Nephron progenitor cell (in vitro differentiated cells): Measurements from ENCODE around the gene RNU5B-1.

Source experiments
- DNase-seq: peaks from one replicate; pipeline ENCODE4 v3.0.0; 2021
- H3K27ac Mint-ChIP-seq: 2 replicates; pipeline ENCODE4 v1.8.0; 2021; ENCODE audit warnings: mild to moderate bottlenecking, moderate library complexity, mixed read lengths
- H3K27me3 Mint-ChIP-seq: 2 replicates; pipeline ENCODE4 v1.8.0; 2021; ENCODE audit warnings: mild to moderate bottlenecking, low read depth, mixed read lengths; ENCODE audit not compliant: poor library complexity
- H3K36me3 Mint-ChIP-seq: 2 replicates; pipeline ENCODE4 v1.8.0; 2021; ENCODE audit warnings: low read depth, mixed read lengths
- H3K4me1 Mint-ChIP-seq: 2 replicates; pipeline ENCODE4 v1.8.0; 2021; ENCODE audit warnings: mixed read lengths
- H3K4me3 Mint-ChIP-seq: 2 replicates; pipeline ENCODE4 v1.8.0; 2021; ENCODE audit warnings: mild to moderate bottlenecking, moderate library complexity, mixed read lengths
- H3K9me3 Mint-ChIP-seq: 2 replicates; pipeline ENCODE4 v1.8.0; 2021; ENCODE audit warnings: mild to moderate bottlenecking, moderate library complexity, mixed read lengths
- CTCF ChIP-seq: fragments of 200-600 bp; sonication (generic); IDR thresholded peaks from 2 replicates; pipeline ENCODE4 v1.5.0; 2021; ENCODE audit warnings: antibody characterized with exemption

RNU5B-1 gene

GRCh38 chr15:65326117-65326526, 21.6 kb downstream of the RNU5B-1 start:
- peaks cover 41% of the 10 kb centered on the region for H3K4me1 Mint-ChIP-seq
- no peak overlapping the region for H3K4me3 Mint-ChIP-seq

GRCh38 chr15:65326818-65327217, 22.3 kb downstream of the RNU5B-1 start:
- Mint-ChIP-seq H3K9me3 (no peaks in the 10 kb centered on the region), H3K4me3 (no peak overlapping the region), H3K27me3 (peaks cover 6% of the 10 kb centered on the region), H3K36me3 (peaks cover 31% of the 10 kb centered on the region), H3K27ac (peak overlapping the region; percentile 45), H3K4me1 (peaks cover 48% of the 10 kb centered on the region)
- TF ChIP-seq CTCF, result no peak
- no peak for DNase-seq

More at GRCh38 chr15:65326117-65326526, 21.6 kb downstream of the RNU5B-1 start:
- TF ChIP-seq CTCF, result no peak
- Mint-ChIP-seq H3K27ac (peak overlapping the region; percentile 96), H3K27me3 (peaks cover 6% of the 10 kb centered on the region), H3K9me3 (no peaks in the 10 kb centered on the region), H3K36me3 (peaks cover 24% of the 10 kb centered on the region)
- peak; percentile 34 for DNase-seq

GRCh38 chr15:65327651-65328393, 23.3 kb downstream of the RNU5B-1 start:
- Mint-ChIP-seq H3K9me3 (no peaks in the 10 kb centered on the region), H3K27me3 (peaks cover 4% of the 10 kb centered on the region), H3K4me3 (peak overlapping the region; percentile 42), H3K4me1 (peaks cover 58% of the 10 kb centered on the region), H3K27ac (peak overlapping the region; percentile 90), H3K36me3 (peaks cover 37% of the 10 kb centered on the region)
- DNase-seq, result no peak
- TF ChIP-seq CTCF, result no peak

GRCh38 chr15:65328506-65329287, 24.2 kb downstream of the RNU5B-1 start:
- H3K4me1 Mint-ChIP-seq, result peaks cover 67% of the 10 kb centered on the region
- no peak for DNase-seq
- TF ChIP-seq CTCF, result no peak
- H3K9me3 Mint-ChIP-seq, result no peaks in the 10 kb centered on the region
- H3K4me3 Mint-ChIP-seq, result no peak overlapping the region
- peaks cover 37% of the 10 kb centered on the region for H3K36me3 Mint-ChIP-seq
- H3K27me3 Mint-ChIP-seq, result peaks cover 4% of the 10 kb centered on the region
- peak overlapping the region; percentile 90 for H3K27ac Mint-ChIP-seq

- no peak overlapping the region for H3K4me3 Mint-ChIP-seq
- H3K36me3 Mint-ChIP-seq, result peaks cover 37% of the 10 kb centered on the region
- H3K9me3 Mint-ChIP-seq, result no peaks in the 10 kb centered on the region
- peak overlapping the region; percentile 89 for H3K27ac Mint-ChIP-seq
- peaks cover 4% of the 10 kb centered on the region for H3K27me3 Mint-ChIP-seq
- H3K4me1 Mint-ChIP-seq, result peaks cover 70% of the 10 kb centered on the region
- DNase-seq, result no peak
- TF ChIP-seq CTCF, result no peak
Measured at GRCh38 chr15:65329288-65329983, 25.0 kb downstream of the RNU5B-1 start.
